IMR-90 (cell line): Measurements from ENCODE around the gene ATP11A. TPM values are rescaled to one million over a fixed set of nuclear protein-coding genes. Genes with fewer than 3 reads are reported as not detected.

Source experiments
- ATAC-seq: fragments of 200-7000 bp; cut with Tn5 transposase; 2 replicates; pipeline ENCODE4 v1.9.1; 2020; ENCODE audit warnings: low read depth, mild to moderate bottlenecking, moderate library complexity
- BruUV-seq: library from RNA; stranded (reverse); fragments of 400-500 nt; replicated peaks from 2 replicates; lab custom pipeline; 2021; lab: Mats Ljungman, UMichigan
- CTCF ChIA-PET: fragments of 300-600 bp; formaldehyde crosslinking; extraction: SDS; loops from one replicate; lab custom pipeline; 2021; ENCODE audit warnings: antibody characterized with exemption; lab: Yijun Ruan, JAX
- POLR2A ChIA-PET: fragments of 300-600 bp; sonication (Branson Sonifier 250); formaldehyde crosslinking; loops from one replicate; lab custom pipeline; 2022; ENCODE audit warnings: antibody characterized with exemption; ENCODE audit not compliant: unreplicated experiment; lab: Charles Lee
- DNase-seq: peaks from one replicate; pipeline ENCODE4 v3.0.0; 2013
- H2AFZ ChIP-seq: replicated peaks from 2 replicates; pipeline ENCODE3; 2013; ENCODE audit warnings: low read length, mild to moderate bottlenecking; ENCODE audit not compliant: poor library complexity
- H2AK5ac ChIP-seq: 2 replicates; pipeline ENCODE4 v1.6.1; 2013; ENCODE audit warnings: low read depth, low read length, inconsistent platforms
- H2AK9ac ChIP-seq: replicated peaks from 2 replicates; pipeline ENCODE3; 2013; ENCODE audit warnings: mild to moderate bottlenecking, low read depth, low read length, moderate library complexity; ENCODE audit not compliant: poor library complexity
- H2BK120ac ChIP-seq: 2 replicates; pipeline ENCODE4 v1.6.1; 2013; ENCODE audit warnings: low read depth, low read length, inconsistent platforms
- H2BK15ac ChIP-seq: 3 replicates; pipeline ENCODE4 v1.6.1; 2013; ENCODE audit warnings: low read depth, low read length, inconsistent platforms
- H2BK20ac ChIP-seq: 2 replicates; pipeline ENCODE4 v1.6.1; 2013; ENCODE audit warnings: low read depth, mild to moderate bottlenecking, inconsistent platforms, low read length, moderate library complexity
- H2BK5ac ChIP-seq: 2 replicates; pipeline ENCODE4 v1.6.1; 2013; ENCODE audit warnings: mild to moderate bottlenecking, low read depth, low read length, inconsistent platforms; ENCODE audit not compliant: poor library complexity, severe bottlenecking
- H3K14ac ChIP-seq: replicated peaks from 2 replicates; pipeline ENCODE4 v1.6.1; 2013; ENCODE audit warnings: low read depth, low read length, inconsistent platforms
- H3K18ac ChIP-seq: 2 replicates; pipeline ENCODE4 v1.6.1; 2013; ENCODE audit warnings: low read depth, low read length, control low read depth
- H3K23ac ChIP-seq: 2 replicates; pipeline ENCODE4 v1.6.1; 2013; ENCODE audit warnings: low read depth, low read length, inconsistent platforms
- H3K27ac ChIP-seq: 2 replicates; pipeline ENCODE4 v1.5.1; 2013; ENCODE audit warnings: mild to moderate bottlenecking, control low read depth, low read length; ENCODE audit not compliant: insufficient read depth
- H3K27me3 ChIP-seq: 2 replicates; pipeline ENCODE4 v1.6.1; 2013; ENCODE audit warnings: low read length; ENCODE audit not compliant: control insufficient read depth, insufficient read depth
- H3K36me3 ChIP-seq: 2 replicates; pipeline ENCODE4 v1.6.1; 2013; ENCODE audit warnings: low read length, mixed read lengths; ENCODE audit not compliant: control insufficient read depth, insufficient read depth
- H3K4ac ChIP-seq: 2 replicates; pipeline ENCODE4 v1.6.1; 2013; ENCODE audit warnings: low read depth, low read length, inconsistent platforms
- H3K4me1 ChIP-seq: 2 replicates; pipeline ENCODE4 v1.6.1; 2013; ENCODE audit warnings: low read length, mixed read lengths; ENCODE audit not compliant: control insufficient read depth, insufficient read depth
- H3K4me2 ChIP-seq: 2 replicates; pipeline ENCODE4 v1.6.1; 2013; ENCODE audit warnings: low read depth, mild to moderate bottlenecking, control low read depth, low read length, moderate library complexity
- H3K4me3 ChIP-seq: 2 replicates; pipeline ENCODE4 v1.5.1; 2013; ENCODE audit warnings: low read depth, mild to moderate bottlenecking, control low read depth, low read length, moderate library complexity; ENCODE audit not compliant: insufficient read depth
- H3K56ac ChIP-seq: 2 replicates; pipeline ENCODE4 v1.6.1; 2013; ENCODE audit warnings: low read length, inconsistent platforms; ENCODE audit not compliant: insufficient read depth; ENCODE audit errors: extremely low read depth
- H3K79me1 ChIP-seq, 2 experiments: 2 replicates each; pipeline ENCODE4 v1.6.1; 2013; ENCODE audit warnings: low read length in 2 of 2, inconsistent platforms in 1 of 2, low read depth in 1 of 2
- H3K9ac ChIP-seq: 2 replicates; pipeline ENCODE4 v1.6.1; 2013; ENCODE audit warnings: low read depth, low read length, control low read depth
- H3K9me1 ChIP-seq: 2 replicates; pipeline ENCODE4 v1.6.1; 2013; ENCODE audit warnings: low read length, inconsistent platforms; ENCODE audit not compliant: insufficient read depth
- H3K9me3 ChIP-seq: 2 replicates; pipeline ENCODE4 v1.6.1; 2013; ENCODE audit warnings: low read length; ENCODE audit not compliant: control insufficient read depth, insufficient read depth
- H4K20me1 ChIP-seq: 2 replicates; pipeline ENCODE4 v1.6.1; 2013; ENCODE audit warnings: low read length, inconsistent platforms; ENCODE audit not compliant: insufficient read depth
- H4K5ac ChIP-seq: 2 replicates; pipeline ENCODE4 v1.6.1; 2013; ENCODE audit warnings: mild to moderate bottlenecking, low read depth, low read length, control low read depth
- H4K8ac ChIP-seq, 2 experiments: 2 replicates each; pipeline ENCODE4 v1.6.1; 2013; ENCODE audit warnings: low read depth in 2 of 2, low read length in 2 of 2, control low read depth in 1 of 2, inconsistent platforms in 1 of 2
- H4K91ac ChIP-seq: 2 replicates; pipeline ENCODE4 v1.6.1; 2013; ENCODE audit warnings: low read depth, low read length, inconsistent platforms; ENCODE audit not compliant: insufficient read depth
- BHLHE40 ChIP-seq: fragments of 150-350 bp; IDR thresholded peaks from 2 replicates; pipeline ENCODE4 v1.6.1; 2016; ENCODE audit warnings: mild to moderate bottlenecking, low read depth, low read length
- CHD1 ChIP-seq: IDR thresholded peaks from 2 replicates; pipeline ENCODE4 v1.6.1; 2012; ENCODE audit warnings: low read depth, low read length, improper control_type of control experiment
- MXI1 ChIP-seq: IDR thresholded peaks from 2 replicates; pipeline ENCODE4 v1.6.1; 2012; ENCODE audit warnings: low read depth, mild to moderate bottlenecking, low read length, moderate library complexity, borderline replicate concordance
- RAD21 ChIP-seq: IDR thresholded peaks from 2 replicates; pipeline ENCODE4 v1.6.1; 2012; ENCODE audit warnings: low read length, improper control_type of control experiment
- RCOR1 ChIP-seq: IDR thresholded peaks from 2 replicates; pipeline ENCODE4 v1.6.1; 2012; ENCODE audit warnings: mild to moderate bottlenecking, low read length, improper control_type of control experiment; ENCODE audit not compliant: insufficient replicate concordance
- RFX5 ChIP-seq: IDR thresholded peaks from 2 replicates; pipeline ENCODE4 v1.8.0; 2012; ENCODE audit warnings: low read depth, mild to moderate bottlenecking, low read length, moderate library complexity
- SMC3 ChIP-seq: fragments of 150-350 bp; IDR thresholded peaks from 2 replicates; pipeline ENCODE4 v1.6.1; 2016; ENCODE audit warnings: low read depth, mild to moderate bottlenecking, antibody characterized with exemption, low read length, moderate library complexity
- USF2 ChIP-seq: fragments of 150-350 bp; IDR thresholded peaks from 2 replicates; pipeline ENCODE4 v1.6.1; 2017; ENCODE audit warnings: mild to moderate bottlenecking, antibody characterized with exemption, low read length, low read depth
- WGBS, 2 experiments: methylation state at CpG; one replicate each; pipeline versions ENCODE4 v1.1.5 to v1.1.7; 2013; ENCODE audit warnings: missing lambda C conversion rate in 2 of 2; ENCODE audit not compliant: insufficient read length in 1 of 2; ENCODE audit errors: extremely low coverage in 2 of 2; 5-methylcytosine and 5-hydroxymethylcytosine counted together
- dilution Hi-C: fragments of 300-500 bp; cut with HindIII; formaldehyde crosslinking; loops from one replicate; pipeline ENCODE4 v1.14.3; 2018; ENCODE audit warnings: low sequenced_read_pairs; ENCODE audit not compliant: unreplicated experiment
- in situ Hi-C: fragments of 300-500 bp; cut with MboI; formaldehyde crosslinking; loops from 3 replicates; pipeline ENCODE4 v1.14.3; 2019; ENCODE audit warnings: low sequenced_read_pairs, inconsistent platforms, mixed read lengths
- intact Hi-C: fragments of 100-400 bp; cut with micrococcal nuclease; formaldehyde crosslinking; loops from 2 replicates; pipeline ENCODE4 v1.10.0; 2022
- polyA plus RNA-seq, 3 experiments: library from polyadenylated mRNA; depleted of rRNA; stranded (reverse); fragments of >200 nt; gene quantifications; 2 replicates each; pipeline ENCODE4 v1.2.3, GENCODE V29; 2012; ENCODE audit warnings: low replicate concordance in 1 of 3
- total RNA-seq: library from RNA; depleted of rRNA; stranded (reverse); fragments of >200 nt; gene quantifications from 2 replicates; pipeline ENCODE4 v1.2.3, GENCODE V29; 2012

Gene ATP11A
- total and polyA plus RNA-seq, 2 of the 4 experiments (the other 2 are of a cell fraction) = 8.4 to 12.0 TPM

GRCh38 chr13:112870737-112871287 is 181.0 kb downstream of the ATP11A start:
- in situ Hi-C loops = loop anchor here (10.0 kb wide), 2 partner anchors 226 to 256 kb away; no protein-coding TSS in a partner anchor
- DNase-seq (no peak), ATAC-seq (no peak)
- H2AK9ac ChIP-seq = no peak overlapping the region
- H3K23ac ChIP-seq = no peak overlapping the region
- no peak overlapping the region for H4K5ac ChIP-seq
- no peak overlapping the region for H4K91ac ChIP-seq
- H4K20me1 ChIP-seq = no peaks in the 10 kb centered on the region
- H3K18ac ChIP-seq = no peak overlapping the region
- no peak overlapping the region for H2BK120ac ChIP-seq
- H3K56ac ChIP-seq = no peak overlapping the region
- no peak overlapping the region for H2AK5ac ChIP-seq
- intact Hi-C loops = loop anchor here (10.0 kb wide), 1 partner anchor 1396 kb away; no protein-coding TSS in a partner anchor
- H4K8ac ChIP-seq = no peak overlapping the region
- dilution Hi-C loops = no loop called here
- H2BK20ac ChIP-seq = no peak overlapping the region
- no peak overlapping the region for H3K9ac ChIP-seq
- H2AFZ ChIP-seq = no peak overlapping the region
- H3K4ac ChIP-seq = no peak overlapping the region
- no peaks in the 10 kb centered on the region for H3K79me1 ChIP-seq
- H3K9me3 ChIP-seq = no peaks in the 10 kb centered on the region
- WGBS, 2 experiments = 95% methylated on average over 11 of the region's 28 CpGs; no CpG with 5 or more reads in 1 of the 2 experiments
- POLR2A ChIA-PET = no interaction called here
- no peak overlapping the region for H3K4me3 ChIP-seq
- BruUV-seq = no TSS peak
- H2BK15ac ChIP-seq = no peak overlapping the region
- CTCF ChIA-PET = no interaction called here
- H3K14ac ChIP-seq = no peak overlapping the region
- no peaks in the 10 kb centered on the region for H3K9me1 ChIP-seq
- no peak overlapping the region for H2BK5ac ChIP-seq
- no peak overlapping the region for H3K4me2 ChIP-seq
- no peaks in the 10 kb centered on the region for H3K27me3 ChIP-seq
- no peaks in the 10 kb centered on the region for H3K4me1 ChIP-seq
- H3K36me3 ChIP-seq = peaks cover 10% of the 10 kb centered on the region; the same call in 1 of the 2 replicates
- H3K27ac ChIP-seq = no peak overlapping the region
- TF ChIP-seq BHLHE40 (no peak), RFX5 (no peak), MXI1 (no peak), RCOR1 (no peak), SMC3 (no peak), USF2 (no peak), RAD21 (no peak), CHD1 (no peak)
